ENCODE results near the gene RHOV.

RHOV gene, protein sequence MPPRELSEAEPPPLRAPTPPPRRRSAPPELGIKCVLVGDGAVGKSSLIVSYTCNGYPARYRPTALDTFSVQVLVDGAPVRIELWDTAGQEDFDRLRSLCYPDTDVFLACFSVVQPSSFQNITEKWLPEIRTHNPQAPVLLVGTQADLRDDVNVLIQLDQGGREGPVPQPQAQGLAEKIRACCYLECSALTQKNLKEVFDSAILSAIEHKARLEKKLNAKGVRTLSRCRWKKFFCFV

GRCh38 chr15:40873694-40874561 is at the start of gene RHOV:
TSS of gene RHOV (minus strand) at chr15:40874234. CDS start at chr15:40874139, 95 bp downstream.
- DNase-seq: peak; percentile 44 to 52

- DNase-seq: no peak
Observed at GRCh38 chr15:40923551-40923950, 49.5 kb upstream of the RHOV start.

DNA sequence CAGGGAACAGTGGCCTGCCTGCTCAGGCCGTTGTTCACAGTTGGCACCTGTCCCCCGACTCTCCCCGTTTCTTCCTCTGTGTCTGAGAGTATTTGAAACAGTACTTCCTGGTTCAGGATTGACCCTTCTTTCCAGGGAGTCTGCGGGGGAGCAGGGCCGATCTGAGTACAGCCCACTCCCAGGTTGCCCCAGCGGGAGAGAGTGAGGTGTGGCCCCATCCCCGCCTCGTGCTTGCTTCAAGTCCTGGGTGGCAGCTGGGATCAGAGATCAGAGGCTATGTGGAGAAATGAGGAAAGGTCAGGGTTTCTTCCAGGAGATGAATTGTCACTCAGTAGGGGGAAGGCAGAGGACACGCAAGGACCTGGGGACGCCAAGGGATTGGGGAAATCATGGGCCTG is 48.6 kb upstream of the RHOV start:
- DNase-seq: no peak

DNA sequence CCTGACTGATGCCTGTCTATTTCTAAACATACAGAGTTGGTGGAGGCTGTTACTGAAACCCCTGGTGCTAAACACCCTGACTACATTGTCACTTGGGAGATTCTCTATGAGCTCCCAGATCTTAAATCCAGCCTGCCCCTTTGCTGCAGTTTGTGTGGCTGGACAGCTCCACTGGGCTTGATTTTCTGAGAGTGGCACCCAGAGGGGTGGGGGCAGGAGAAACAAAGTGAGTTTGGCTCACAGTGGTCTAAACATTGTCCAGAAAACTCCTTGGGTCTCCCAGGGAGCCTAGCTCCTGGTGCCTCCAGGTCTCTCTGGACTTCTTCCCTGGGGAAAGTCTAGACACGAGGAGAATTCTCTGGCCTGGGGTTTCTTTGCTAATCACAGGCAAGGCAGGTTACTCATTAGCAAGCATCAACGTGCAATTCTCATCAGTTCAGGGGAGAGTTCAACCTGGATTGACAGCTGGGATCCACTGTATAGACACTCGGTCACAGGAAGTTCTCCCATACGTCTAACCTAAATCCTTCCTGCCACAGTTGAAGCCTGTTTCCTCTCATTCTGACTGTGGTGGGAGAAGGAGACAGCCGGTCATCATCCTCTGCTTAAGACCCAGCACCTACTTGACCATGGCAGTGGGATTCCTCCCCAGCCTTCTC is 48.0 kb upstream of the RHOV start:
- no peak for DNase-seq

DNA sequence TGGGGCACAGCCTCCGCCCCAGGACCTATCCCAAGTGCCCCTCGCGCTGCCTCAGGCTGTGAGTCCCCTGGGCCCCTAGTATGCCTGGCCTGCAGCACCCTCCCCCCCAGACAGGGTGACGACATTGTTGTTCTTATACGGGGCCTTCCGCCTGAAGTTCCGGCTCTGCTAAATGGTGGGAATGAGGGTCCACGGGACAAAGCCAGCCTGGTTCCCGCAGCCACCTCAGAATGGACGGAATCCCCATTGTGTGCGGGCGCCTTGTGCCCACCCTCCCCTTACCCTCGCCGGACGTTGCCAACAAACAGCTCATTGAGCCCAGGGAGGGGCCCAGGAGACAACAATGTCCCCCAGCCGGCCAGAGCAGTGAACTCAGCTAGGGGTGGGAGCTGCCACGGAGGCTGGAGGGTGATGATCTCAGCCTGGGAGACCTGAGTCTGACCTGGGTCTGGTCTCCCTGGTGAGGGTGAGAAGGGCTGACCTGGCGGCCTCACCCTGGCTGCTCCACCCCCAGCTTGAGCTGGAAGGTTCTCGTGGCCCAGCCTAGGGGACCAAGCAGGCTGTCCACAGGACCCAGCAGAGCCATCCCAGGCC is 44.9 kb upstream of the RHOV start:
- DNase-seq: no peak

GRCh38 chr15:40918146-40918798 is 44.2 kb upstream of the RHOV start:
- no peak for DNase-seq

- no peak for DNase-seq
Observed at GRCh38 chr15:40917585-40917984, 43.6 kb upstream of the RHOV start.

GRCh38 chr15:40915679-40916078 is 41.6 kb upstream of the RHOV start:
- no peak for DNase-seq

DNA sequence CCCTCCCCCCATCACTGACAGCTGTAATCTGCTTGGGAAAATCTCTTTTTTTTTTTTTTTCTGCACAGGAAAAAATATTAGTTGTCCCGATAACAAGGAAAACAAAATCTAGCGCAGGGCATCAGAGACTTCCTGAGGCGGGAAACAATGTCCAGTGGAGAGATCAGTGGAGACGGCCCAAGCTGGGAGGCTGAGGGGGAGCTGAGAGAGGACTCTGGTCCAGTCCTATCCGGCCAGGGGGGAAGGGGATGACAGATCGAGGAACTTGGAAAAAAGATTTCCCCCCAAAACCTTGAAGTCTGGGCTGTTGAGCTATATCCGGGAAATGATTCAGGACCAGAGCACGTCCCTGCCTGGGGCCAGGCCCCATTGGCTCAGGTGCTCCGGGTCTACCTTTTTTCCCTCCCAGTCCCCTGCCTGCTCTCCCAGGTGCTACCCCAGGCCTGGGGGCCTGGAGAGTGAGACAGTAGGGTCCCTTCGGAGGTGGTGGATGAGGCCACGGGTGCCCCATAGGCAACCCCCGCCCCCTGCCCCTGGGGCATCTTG is 41.2 kb upstream of the RHOV start:
- no peak for DNase-seq

DNA sequence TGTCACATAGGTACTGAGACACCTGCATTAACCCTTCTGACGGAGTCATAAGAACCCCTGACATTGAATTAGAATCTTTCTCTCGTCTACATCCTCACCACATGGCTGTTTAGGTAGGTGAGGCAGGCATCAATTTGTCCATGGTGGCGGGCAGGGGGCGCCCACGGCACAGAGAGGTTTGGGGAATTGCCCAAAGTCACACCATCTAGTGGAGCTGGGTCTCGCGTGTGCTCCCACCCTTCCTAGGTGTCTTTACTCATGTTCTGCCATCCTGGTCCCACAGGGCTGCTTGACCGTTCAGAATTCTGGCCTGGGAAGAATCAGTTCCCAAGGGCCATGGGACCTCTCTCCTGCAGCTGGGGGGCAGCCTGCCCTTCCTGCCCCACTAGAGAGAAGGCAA is 40.5 kb upstream of the RHOV start:
- DNase-seq: no peak

DNA sequence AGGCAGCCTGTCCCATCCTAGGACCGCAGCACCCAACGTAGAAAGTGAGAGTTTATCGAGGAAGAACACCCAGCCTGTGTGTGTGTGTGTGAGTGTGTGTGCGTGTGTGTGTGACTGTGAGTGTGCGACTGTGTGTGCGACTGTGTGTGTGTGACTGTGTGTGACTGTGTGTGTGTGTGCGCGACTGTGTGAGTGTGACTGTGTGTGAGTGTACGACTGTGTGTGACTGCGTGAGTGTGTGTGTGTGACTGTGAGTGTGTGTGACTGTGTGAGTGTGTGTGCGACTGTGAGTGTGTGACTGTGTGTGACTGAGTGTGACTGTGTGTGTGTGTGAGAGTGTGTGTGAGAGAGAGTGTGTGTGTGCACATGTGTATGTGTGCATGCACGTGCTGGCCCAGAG is 40.0 kb upstream of the RHOV start:
- no peak for DNase-seq

- no peak for DNase-seq
Observed at GRCh38 chr15:40912478-40912877, 38.4 kb upstream of the RHOV start.

DNA sequence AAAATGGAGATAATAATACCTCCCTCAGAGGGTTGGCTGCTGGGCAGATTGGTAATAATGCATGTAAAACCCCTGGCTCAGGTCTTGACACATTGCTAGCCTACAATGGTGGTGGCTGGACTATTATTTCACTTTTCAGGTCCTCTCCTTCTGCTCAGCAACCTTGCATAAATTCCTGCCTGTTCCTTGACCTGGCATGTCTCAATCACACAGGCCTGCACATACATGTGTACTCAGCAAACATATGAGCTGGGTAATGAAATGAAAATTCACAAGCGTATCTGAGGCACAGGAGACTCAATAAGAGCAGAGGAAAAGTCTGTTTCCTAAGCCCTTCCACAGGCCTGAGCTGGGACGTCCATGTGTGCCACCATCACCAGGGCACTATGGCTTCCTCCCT is 37.7 kb upstream of the RHOV start:
- DNase-seq: no peak

DNA sequence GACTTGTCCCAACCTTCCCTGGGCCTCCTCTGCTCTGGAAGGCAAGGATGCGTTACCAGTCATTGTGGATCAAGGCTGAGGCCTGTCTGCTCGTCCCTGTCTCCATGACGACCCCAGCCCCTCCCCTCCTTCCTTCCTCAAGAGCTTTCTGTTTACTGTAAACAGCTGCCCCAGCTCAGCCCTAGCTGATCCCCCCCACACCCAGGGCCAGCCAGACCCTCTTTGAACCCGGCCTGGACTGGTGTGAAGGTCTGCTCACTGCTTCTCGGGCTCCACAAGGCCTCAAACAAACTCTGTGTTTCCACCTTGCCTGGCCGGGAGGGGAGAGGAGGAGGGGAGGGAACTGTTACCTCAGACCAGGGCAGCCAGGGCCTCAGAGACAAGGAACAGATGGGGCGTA is 37.1 kb upstream of the RHOV start:
- DNase-seq: no peak

- DNase-seq: no peak
Observed at GRCh38 chr15:40909662-40910630, 35.9 kb upstream of the RHOV start.

- DNase-seq: no peak
Observed at GRCh38 chr15:40908095-40908494, 34.1 kb upstream of the RHOV start.

DNA sequence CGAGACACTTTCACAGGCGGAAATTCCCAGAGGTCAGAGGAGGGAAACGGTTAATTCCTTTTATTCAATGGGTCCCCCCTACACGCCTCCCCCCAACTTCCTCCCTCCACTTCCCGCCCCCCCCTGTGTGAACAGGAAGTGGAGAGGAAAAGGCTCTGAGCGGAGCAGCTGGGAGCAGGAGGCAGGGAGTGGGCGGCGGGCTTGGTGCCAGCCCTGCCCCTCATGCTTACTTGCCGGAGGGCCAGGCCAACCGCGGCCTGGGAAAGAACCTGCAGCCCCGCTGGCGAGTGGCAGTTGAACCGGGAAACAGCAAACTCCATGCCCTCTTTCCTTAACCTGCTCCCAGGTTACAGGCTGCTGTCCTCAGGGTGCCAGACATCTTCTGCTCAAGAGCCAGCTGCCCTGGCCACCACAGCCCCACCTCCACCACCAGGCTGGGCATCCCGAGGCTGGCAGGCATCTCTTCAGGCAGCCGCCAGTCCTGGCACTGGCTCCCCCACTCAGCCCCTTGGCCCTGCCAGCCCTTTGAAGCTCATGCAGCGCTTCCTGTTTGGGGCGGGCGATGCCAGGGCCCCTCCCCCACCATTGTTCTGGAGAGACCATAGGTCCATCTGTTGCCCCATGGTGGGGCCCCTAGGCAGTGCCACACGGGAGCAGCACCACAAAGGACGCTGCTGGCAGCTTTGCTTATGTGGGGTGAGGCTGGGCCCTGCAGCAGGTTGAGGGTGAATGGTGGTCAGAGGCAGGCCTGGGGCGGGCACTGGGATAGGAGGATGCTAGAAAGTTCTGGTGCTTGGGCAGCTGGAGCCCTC is 33.2 kb upstream of the RHOV start:
- DNase-seq: peak; percentile 32 to 38

GRCh38 chr15:40906091-40906990 is 32.3 kb upstream of the RHOV start:
- DNase-seq: peak; percentile 73 to 74

DNA sequence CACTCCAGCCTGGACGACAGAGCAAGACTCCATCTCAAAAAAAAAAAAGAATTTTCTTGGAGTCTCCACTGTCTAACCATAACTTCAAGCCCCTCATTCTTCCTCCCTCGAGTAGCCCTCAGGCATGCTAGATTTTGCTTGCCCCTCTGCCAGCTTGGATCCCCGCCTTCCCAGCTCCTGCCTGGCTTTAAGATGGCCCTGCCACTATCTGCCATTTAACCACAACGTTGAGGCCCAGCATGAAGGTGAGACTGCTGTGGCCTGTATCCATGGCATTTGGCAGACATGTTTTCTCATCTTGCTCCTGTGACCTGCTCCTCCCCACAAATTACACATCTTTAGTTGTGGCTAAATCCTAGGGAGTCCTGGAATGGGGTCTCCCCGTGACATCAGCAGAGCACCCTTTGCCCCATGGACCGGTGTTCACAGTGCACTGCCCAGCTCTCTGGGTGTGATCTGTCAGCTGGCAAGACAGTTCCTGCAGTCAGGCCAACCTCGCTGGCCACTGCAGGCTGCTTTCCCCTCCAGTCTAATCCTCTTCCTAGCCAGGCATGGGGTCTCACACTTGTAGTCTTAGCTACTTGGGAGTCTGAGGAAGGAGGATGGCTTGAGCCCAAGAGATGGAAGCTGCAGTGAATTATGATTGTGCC is 30.6 kb upstream of the RHOV start:
- DNase-seq: no peak
